Gastrocnemius medialis (tissue), 4 donors: ENCODE results near the gene CHCHD4.

Experiments used
- CTCF ChIP-seq, 5 experiments: fragments of 450-650 bp in 3 of 5; fragments of 200-600 bp in 2 of 5; sonication (generic) in 2 of 5; IDR thresholded peaks in 4 of 5; conservative IDR thresholded peaks in 1 of 5; 1 replicate in 4 of 5; 2 replicates in 1 of 5; pipeline ENCODE4 v1.5.1; 2016 to 2019; ENCODE audit warnings: antibody characterized with exemption in 5 of 5, mild to moderate bottlenecking in 3 of 5, moderate library complexity in 3 of 5
- POLR2A ChIP-seq, 2 donors: fragments of 450-650 bp; IDR thresholded peaks; one replicate each; pipeline ENCODE4 v1.6.1; 2017; ENCODE audit warnings: antibody characterized with exemption in 2 of 2, mild to moderate bottlenecking in 2 of 2, moderate library complexity in 2 of 2

- TF ChIP-seq CTCF (IDR thresholded peaks at IDR 0.05 in 4 of 5, conservative IDR thresholded peaks at IDR 0.05 in 1 of 5) (no peak), POLR2A (IDR thresholded peaks at IDR 0.05) (no peak)
Measured at GRCh38 chr3:14151471-14152083, 26.9 kb upstream of the CHCHD4 start.
